ENCODE results near the gene MYH16. TPM values are rescaled to one million over a fixed set of nuclear protein-coding genes. Genes with fewer than 3 reads are reported as not detected.
A peak's percentile ranks its signal among the peaks of the same experiment; 100 is the strongest.
"Not testable (repeated sequence)": the region's sequence is repeated elsewhere in the genome, so short reads cannot be mapped to it uniquely, and the experiment has no call there.

Gene MYH16
- total RNA-seq, 1 donor from 2014 or later: not detected

- ATAC-seq (no peak), DNase-seq (ENCODE audit: low spot score) (no peak)
These were observed 15.6 kb upstream of the MYH16 start for GRCh38 chr7:99257065-99257464.

- ATAC-seq: no peak
- DNase-seq (ENCODE audit: low spot score): no peak
These were observed 15.0 kb upstream of the MYH16 start for GRCh38 chr7:99257675-99258074.

GRCh38 chr7:99258501-99258900, 14.1 kb upstream of the MYH16 start:
- ATAC-seq: no peak
- DNase-seq (ENCODE audit: low spot score): no peak

- DNase-seq (ENCODE audit: low spot score): no peak
- ATAC-seq: no peak
These were observed 12.2 kb upstream of the MYH16 start for GRCh38 chr7:99260395-99260794.

- DNase-seq (ENCODE audit: low spot score) (no peak), ATAC-seq (no peak)
These were observed 11.0 kb upstream of the MYH16 start for GRCh38 chr7:99261646-99262045.

- DNase-seq (ENCODE audit: low spot score) (no peak), ATAC-seq (no peak)
These were observed 6.7 kb upstream of the MYH16 start for GRCh38 chr7:99265848-99266480.

GRCh38 chr7:99267481-99267840, 5.2 kb upstream of the MYH16 start:
- ATAC-seq: no peak
- DNase-seq (ENCODE audit: low spot score): no peak

GRCh38 chr7:99267841-99268576, 4.6 kb upstream of the MYH16 start:
- DNase-seq (ENCODE audit: low spot score): no peak
- no peak for ATAC-seq

- DNase-seq (ENCODE audit: low spot score): no peak
- no peak for ATAC-seq
These were observed 4.1 kb upstream of the MYH16 start for GRCh38 chr7:99268577-99268908.

- DNase-seq (ENCODE audit: low spot score) (no peak), ATAC-seq (peak; percentile 88)
These were observed 1.9 kb upstream of the MYH16 start for GRCh38 chr7:99270702-99271101.

GRCh38 chr7:99273561-99273960, 922 bp downstream of the MYH16 start:
- not testable (repeated sequence) for ATAC-seq; DNase-seq (ENCODE audit: low spot score)

- not testable (repeated sequence) for DNase-seq (ENCODE audit: low spot score); ATAC-seq
These were observed 2.3 kb downstream of the MYH16 start for GRCh38 chr7:99274908-99275307.

GRCh38 chr7:99275496-99275895, 2.9 kb downstream of the MYH16 start:
- DNase-seq (ENCODE audit: low spot score) (no peak), ATAC-seq (no peak)

- ATAC-seq (no peak), DNase-seq (ENCODE audit: low spot score) (no peak)
These were observed 5.5 kb downstream of the MYH16 start for GRCh38 chr7:99278180-99278579.

- ATAC-seq; DNase-seq (ENCODE audit: low spot score): not testable (repeated sequence)
These were observed 11.5 kb downstream of the MYH16 start for GRCh38 chr7:99284165-99284564.

- ATAC-seq: no peak
- no peak for DNase-seq (ENCODE audit: low spot score)
These were observed 15.3 kb downstream of the MYH16 start for GRCh38 chr7:99287779-99288534.

GRCh38 chr7:99289185-99289584, 16.5 kb downstream of the MYH16 start:
- ATAC-seq (no peak), DNase-seq (ENCODE audit: low spot score) (no peak)

- DNase-seq (ENCODE audit: low spot score); ATAC-seq: not testable (repeated sequence)
These were observed 17.5 kb downstream of the MYH16 start for GRCh38 chr7:99290148-99290547.

- ATAC-seq: peak; percentile 38
These were observed 18.5 kb downstream of the MYH16 start for GRCh38 chr7:99290980-99291607.

GRCh38 chr7:99292127-99292526, 19.5 kb downstream of the MYH16 start:
- DNase-seq (ENCODE audit: low spot score): no peak
- ATAC-seq: no peak

More at GRCh38 chr7:99290980-99291607, 18.5 kb downstream of the MYH16 start:
- DNase-seq (ENCODE audit: low spot score): no peak

GRCh38 chr7:99293167-99293566, 20.5 kb downstream of the MYH16 start:
- DNase-seq (ENCODE audit: low spot score) (no peak), ATAC-seq (no peak)
